ENCODE data around the gene TTBK2.
A peak's percentile ranks its signal among the peaks of the same experiment; 100 is the strongest.

TTBK2 gene

GRCh38 chr15:42726114-42726513 is 194.5 kb downstream of the TTBK2 start:
- DNase-seq (ENCODE audit: low spot score): no peak

GRCh38 chr15:42725331-42725903 is 195.2 kb downstream of the TTBK2 start:
- no peak for DNase-seq (ENCODE audit: low spot score)

- DNase-seq (ENCODE audit: low spot score): no peak
These were observed 196.3 kb downstream of the TTBK2 start for GRCh38 chr15:42724276-42724675.

DNA sequence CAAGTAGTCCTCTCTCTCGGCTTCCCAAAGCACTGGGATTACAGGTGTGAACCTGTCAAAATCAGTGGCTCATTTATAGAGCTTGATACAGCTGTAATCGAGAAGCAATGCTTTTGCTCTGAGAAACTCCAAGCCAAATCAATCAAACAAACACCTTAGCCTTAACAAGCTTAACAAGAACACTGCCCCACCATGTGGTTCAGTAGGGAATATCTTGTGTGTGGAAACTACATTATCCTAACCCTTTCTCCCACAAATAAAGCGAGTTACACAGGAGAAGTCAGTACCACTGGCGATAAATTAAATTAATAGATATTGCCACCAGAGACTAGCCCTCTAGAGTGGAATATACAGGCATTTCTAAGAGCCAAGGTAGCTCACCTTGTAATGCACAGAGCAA is 197.5 kb downstream of the TTBK2 start:
- DNase-seq (ENCODE audit: low spot score): no peak

GRCh38 chr15:42721916-42722315 is 198.7 kb downstream of the TTBK2 start:
- no peak for DNase-seq (ENCODE audit: low spot score)

DNA sequence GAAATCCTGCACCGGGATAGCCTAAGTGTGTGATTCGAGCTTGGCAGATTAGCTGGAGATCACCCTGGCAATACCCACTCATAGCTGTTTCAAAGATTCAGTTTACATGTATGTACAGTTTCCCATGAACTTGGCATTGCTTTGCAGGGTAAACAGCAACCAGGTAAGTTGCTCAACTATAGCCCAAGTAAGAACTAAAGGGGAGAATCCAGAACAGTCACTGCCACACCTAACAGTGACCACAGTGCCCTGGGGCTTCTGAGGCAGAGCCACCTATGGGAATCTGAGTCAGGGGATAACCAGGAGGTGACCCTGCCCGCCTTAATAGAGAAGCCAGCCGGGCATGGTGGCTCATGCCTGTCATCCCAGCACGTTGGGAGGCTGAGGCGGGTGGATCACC is 199.6 kb downstream of the TTBK2 start:
- no peak for DNase-seq (ENCODE audit: low spot score)

DNA sequence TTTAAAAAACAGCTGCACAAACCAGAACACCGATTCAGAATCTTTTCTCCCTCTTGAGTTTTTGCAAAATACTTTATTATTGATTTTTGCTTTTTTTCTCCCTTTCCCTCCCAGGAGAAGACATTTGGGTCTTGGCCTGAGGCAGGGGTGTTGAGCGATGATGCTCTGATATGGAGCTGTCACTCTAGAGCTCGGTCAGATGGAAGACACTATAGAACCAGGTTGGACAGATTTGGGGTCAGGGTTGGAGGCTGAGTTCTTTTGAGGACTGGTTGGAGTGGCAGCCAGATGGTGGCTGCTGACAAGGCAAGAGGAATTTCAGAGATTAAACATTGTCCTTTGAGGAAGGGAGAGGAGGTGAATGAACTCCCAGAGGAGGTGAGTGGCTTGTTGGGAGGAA is 200.5 kb downstream of the TTBK2 start:
- no peak for DNase-seq (ENCODE audit: low spot score)

DNA sequence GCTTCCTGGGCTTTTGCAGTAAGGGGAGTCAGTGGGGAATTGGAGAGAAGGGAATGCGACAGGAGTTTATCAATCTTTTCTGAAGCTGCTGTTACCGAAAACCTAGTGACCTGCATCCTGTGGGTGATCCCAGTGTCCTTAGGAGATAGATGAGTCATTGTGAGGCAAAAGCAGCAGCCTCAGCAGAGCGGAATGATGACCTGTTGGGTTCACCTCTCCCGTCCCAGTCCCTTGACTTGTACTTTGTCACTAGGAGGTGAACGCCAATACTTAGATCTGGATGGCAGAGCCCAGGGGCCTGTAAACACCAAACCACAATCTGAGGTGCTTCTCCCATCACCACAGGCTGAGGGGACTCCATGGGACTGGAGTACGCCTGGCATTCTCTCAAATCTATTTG is 201.5 kb downstream of the TTBK2 start:
- no peak for DNase-seq (ENCODE audit: low spot score)

- DNase-seq (ENCODE audit: low spot score): no peak
These were observed 204.0 kb downstream of the TTBK2 start for GRCh38 chr15:42716626-42717025.

- DNase-seq (ENCODE audit: low spot score): no peak
These were observed 204.5 kb downstream of the TTBK2 start for GRCh38 chr15:42716125-42716524.

DNA sequence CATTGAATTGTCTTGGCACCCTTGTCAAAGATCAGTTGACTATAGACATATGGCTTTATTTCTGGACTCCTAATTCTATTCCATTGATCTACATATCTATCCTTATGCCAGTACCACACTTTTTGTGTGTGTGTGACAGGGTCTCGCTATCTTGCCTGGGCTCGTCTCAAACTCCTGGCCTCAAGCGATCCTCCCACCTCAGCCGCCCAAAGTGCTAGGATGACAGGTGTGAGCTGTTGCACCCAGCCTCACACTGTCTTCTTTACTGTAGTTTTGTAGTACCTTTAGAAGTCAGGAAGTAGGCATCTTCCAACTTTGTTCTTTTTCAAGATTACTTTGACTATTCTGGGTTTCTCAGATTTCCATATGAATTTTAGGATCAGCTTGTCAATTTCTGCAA is 208.0 kb downstream of the TTBK2 start:
- no peak for DNase-seq (ENCODE audit: low spot score)

DNA sequence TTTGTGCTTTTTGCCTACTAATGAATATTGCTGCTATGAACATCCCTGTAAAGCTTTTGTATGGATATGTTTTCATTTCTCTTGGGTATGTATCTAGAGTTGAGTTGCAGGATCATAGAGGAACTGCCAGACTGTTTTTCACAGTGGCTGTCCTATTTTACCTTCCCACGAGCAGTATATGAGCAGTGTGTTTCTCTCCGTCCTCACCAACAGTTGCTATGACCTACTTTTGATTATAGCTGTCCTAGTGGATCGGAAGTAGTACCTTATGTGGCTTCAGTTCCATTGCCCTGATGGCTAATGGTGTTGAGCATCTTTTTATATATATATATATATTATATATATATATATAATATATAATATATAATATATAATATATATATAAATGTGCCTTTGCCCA is 208.8 kb downstream of the TTBK2 start:
- DNase-seq (ENCODE audit: low spot score): no peak

GRCh38 chr15:42710662-42711061 is 209.9 kb downstream of the TTBK2 start:
- no peak for DNase-seq (ENCODE audit: low spot score)

DNA sequence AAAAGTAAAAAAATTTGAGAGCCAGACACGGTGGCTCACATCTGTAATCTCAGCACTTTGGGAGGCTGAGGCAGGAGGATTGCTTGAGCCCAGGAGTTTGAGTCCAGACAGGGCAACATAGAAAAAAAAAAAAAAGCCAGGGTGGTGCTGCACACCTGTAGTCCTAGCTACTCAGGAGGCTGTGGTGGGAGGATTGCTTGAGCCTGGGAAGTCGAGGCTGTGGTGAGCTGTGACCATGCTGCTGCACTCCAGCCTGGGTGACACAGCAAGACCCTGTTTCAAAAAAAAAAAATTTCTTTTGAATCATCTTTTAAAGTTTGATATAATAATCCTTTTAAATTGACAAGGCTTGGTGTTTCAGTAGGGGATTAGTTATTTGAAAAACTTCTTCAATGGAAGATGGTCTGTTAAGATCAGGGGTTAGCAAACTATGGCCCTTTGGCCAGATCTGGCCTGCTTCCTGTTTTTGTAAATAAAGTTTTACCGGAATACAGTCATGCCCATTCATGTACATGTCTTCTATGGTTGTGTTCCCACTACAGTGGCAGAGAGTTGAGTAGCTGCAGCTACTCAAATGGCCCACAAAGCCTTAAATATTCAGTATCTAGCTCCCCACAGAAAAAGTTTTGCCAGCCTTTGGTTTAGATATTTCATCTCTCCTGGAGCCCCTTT is 212.6 kb downstream of the TTBK2 start:
- no peak for DNase-seq (ENCODE audit: low spot score)

- DNase-seq (ENCODE audit: low spot score): no peak
These were observed 213.5 kb downstream of the TTBK2 start for GRCh38 chr15:42707068-42707467.

DNA sequence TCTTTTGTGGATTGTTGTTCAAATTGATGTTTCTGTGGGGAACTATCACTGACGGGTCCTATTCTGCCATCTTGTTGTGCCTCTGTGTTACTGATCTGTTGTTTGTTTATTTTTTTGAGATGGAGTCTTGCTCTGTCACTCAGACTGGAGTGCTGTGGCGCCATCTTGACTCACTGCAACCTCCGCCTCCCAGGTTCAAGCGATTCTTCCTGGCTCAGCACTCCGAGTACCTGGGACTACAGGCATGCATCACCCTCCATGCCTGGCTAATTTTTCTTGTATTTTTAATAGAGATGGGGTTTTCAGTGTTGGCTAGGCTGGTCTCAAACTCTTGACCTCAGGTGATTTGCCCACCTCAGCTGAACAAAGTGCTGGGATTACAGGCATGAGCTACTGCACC is 215.2 kb downstream of the TTBK2 start:
- DNase-seq (ENCODE audit: low spot score): no peak

DNA sequence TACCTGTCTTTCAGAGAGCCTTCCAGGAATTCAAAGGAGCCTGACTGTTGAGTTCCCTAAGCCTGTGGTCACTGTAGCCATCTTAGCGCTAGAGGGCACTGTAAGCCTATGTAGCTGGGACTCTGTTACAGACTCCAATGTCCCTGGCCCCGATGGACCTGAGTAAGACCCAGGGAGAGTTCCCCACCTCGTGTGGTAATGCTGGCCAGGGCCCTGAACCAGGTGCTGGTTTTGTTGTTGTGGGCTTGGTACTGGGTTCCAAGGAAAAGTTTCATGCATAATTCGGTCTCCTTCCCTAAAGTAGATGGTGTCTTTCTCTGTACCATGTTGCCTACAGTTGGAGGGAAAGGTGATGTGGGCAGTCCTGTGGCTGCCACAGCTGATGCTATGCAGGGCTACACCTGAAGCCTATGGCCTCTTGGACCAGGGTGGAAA is 216.1 kb downstream of the TTBK2 start:
- peak; percentile 81 for DNase-seq (ENCODE audit: low spot score)

GRCh38 chr15:42696626-42697025 is 224.0 kb downstream of the TTBK2 start:
- no peak for DNase-seq (ENCODE audit: low spot score)

DNA sequence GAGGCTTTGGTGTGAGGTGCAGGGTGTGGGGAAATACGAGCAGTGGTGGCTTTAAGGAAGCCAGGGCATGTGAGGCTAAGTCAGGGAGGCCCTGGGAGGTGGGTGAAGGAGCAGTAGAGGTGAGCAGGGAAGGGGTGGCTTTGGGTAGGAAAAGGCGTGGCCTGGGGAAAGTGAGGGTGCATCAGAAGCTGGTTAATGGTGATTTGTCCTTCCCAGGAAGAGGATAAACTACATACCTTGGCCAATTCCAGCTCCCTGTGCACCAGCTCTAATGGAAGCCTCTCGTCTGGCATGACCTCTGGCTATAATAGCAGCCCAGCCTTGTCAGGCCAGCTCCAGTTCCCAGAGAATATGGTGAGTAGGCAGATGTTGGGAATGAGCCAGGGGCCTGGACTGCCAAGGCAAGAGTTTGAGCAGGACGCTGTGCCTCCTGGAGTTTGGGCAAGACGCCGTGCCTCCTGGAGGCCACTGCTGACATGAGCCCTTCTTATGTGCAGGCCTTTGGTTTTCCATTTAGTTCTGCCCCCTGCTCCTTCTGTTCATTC is 225.0 kb downstream of the TTBK2 start:
- DNase-seq (ENCODE audit: low spot score): no peak

- no peak for DNase-seq (ENCODE audit: low spot score)
These were observed 226.2 kb downstream of the TTBK2 start for GRCh38 chr15:42694398-42694797.

- no peak for DNase-seq (ENCODE audit: low spot score)
These were observed 226.6 kb downstream of the TTBK2 start for GRCh38 chr15:42693942-42694341.

DNA sequence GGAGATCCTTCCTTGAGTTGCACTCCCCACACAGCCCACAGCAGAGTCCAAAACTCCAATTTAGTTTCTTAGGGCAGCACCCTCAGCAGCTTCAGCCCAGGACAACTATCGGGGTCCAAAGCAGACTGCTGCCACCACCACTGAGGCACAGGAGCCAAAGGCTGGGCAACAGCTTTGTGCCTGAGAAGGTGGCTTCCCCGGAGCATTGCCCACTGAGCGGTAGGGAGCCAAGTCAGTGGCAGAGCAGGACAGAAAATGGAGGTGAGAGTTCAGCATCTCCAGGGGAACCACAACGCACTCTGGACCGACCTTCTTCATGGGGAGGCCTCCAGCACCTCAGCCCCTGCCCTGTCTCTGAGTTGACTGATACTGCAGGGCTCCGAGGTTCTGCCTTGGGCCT is 227.1 kb downstream of the TTBK2 start:
- no peak for DNase-seq (ENCODE audit: low spot score)

- DNase-seq (ENCODE audit: low spot score): no peak
These were observed 227.6 kb downstream of the TTBK2 start for GRCh38 chr15:42692997-42693396.

- no peak for DNase-seq (ENCODE audit: low spot score)
These were observed 228.0 kb downstream of the TTBK2 start for GRCh38 chr15:42692536-42692935.

All from GM03348 (cell line).